NCI-H2171 treated with DMSO at 0.1 percent for 48 hours (cell line): ENCODE measurements around the gene NCR3LG1.

Experiments used
- DNase-seq: peaks from one replicate; lab custom pipeline; 2025; lab: John Stamatoyannopoulos, UW

The NCR3LG1 gene, protein sequence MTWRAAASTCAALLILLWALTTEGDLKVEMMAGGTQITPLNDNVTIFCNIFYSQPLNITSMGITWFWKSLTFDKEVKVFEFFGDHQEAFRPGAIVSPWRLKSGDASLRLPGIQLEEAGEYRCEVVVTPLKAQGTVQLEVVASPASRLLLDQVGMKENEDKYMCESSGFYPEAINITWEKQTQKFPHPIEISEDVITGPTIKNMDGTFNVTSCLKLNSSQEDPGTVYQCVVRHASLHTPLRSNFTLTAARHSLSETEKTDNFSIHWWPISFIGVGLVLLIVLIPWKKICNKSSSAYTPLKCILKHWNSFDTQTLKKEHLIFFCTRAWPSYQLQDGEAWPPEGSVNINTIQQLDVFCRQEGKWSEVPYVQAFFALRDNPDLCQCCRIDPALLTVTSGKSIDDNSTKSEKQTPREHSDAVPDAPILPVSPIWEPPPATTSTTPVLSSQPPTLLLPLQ

DNA sequence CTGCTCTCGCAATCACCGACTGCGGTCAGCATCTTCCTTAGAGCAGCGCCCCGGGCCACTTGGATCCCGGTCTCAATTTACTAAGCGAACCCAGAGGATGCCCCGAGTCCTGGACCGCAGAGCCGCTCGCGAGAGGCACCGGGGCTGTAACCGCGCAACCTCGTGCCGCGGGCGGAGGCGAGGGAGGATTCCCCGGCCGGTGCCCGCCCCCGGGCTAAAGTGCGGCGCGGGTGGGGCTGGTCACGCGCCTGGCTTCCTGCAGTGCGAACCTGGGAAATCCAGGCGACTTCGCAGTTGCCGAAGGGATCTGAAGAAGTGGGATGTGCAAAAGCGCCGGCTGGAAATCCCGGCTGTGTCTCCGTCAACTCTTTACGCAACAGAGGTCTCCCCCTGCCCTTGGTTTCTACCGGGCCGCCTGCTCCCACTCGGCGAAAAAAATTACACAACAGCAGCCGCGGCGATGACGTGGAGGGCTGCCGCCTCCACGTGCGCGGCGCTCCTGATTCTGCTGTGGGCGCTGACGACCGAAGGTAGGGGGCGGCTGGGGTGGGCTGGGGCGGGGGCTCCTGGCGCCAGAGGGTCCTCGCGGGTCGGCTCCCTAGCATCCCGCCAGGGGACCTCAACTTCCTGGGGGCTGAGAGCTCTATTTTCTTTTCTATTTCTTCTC, at the start of gene NCR3LG1:
Gene NCR3LG1 (plus strand): TSS at position 291 of the 667 bp plus-strand sequence. CDS start 170 bp downstream, at position 461.
- DNase-seq = peak; percentile 43

- no peak for DNase-seq
Observed at GRCh38 chr11:17313349-17314231, 38.0 kb upstream of the NCR3LG1 start.

DNA sequence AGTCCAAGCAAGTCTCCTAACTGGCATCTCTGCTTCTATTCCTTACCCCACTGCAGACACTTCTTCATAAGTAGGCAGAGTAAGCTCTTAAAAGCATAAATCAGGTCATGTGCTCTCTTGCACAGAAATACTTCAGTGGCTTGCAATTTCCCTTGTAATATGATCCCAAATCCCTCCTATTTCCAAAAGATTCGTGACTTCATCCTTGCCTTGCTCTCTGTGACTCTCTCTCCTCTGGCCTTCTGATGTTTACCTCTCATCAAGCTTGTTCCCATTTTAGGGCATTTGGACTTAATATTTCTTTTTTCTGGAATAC, 37.4 kb upstream of the NCR3LG1 start:
- peak; percentile 3 for DNase-seq

GRCh38 chr11:17314904-17315426, 36.6 kb upstream of the NCR3LG1 start:
- no peak for DNase-seq

DNA sequence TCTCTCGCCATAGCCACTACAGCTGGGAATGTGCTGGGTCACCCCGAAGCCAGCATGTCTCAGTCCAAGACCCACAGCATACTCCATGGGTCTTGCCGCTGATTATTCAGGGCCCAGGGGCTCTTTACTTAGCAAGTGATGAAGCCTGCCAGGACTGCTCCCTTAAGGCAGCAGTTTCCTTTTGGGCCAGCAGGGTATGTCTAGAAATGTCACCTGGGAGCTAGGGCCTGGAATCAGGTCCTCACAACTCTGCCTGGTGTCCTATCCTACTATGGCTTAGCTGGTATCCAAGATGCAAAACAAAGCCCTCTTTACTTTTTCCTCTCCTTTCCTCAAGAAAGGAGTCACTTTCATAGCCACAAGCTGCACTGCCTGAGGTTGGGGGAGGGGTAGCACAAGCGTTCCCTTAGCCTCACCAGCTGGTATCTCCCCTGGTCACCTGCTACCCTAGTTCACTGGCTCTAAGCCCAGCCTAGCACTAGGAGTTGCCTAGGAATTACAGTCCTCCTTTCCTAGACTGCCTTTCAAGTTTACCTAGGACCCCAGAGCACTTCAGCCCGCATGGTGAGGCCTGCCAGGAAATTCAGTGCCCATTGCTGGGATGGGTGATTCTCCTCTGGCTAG, 22.6 kb upstream of the NCR3LG1 start:
- DNase-seq = peak; percentile 49

- DNase-seq = no peak
Observed at GRCh38 chr11:17331669-17332068, 19.9 kb upstream of the NCR3LG1 start.

DNA sequence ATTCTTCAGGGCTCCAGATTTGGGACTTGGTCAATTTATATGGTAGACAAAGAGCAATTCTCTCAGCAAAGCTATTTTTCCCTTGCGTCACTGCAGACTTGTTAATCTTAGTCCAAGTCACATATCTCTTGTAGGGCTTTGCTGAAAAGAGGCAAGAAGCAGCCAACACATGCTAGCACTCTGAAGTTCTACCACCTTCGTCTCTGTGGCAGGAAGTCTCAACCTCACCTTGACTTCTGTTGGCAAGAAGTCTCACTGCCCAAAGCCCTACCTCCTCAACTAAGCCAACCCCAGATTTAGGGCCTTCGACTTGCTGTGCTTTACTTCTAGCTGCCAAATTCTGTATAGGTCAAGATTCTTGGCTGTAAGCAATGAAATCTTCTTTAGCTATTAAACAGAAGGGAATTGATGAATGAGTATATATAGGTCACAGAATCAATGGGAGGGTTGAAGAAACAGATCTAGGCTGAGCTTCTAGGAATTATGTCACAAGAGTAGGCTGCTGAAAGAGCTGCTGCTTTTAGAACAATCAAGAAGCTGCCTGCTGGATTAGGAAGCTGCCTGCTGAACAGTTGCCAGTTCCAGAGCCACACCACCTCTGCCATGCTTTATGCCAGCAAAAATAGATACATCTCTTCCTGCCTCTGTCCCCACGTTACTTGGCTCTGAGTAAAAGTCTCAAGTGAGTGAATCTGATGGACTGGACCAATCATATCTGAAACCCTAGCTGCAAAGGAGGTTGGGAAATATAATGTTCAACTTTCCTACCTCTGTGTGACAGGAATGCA, 17.6 kb upstream of the NCR3LG1 start:
- no peak for DNase-seq

GRCh38 chr11:17343257-17343656, 8.3 kb upstream of the NCR3LG1 start:
- no peak for DNase-seq

DNA sequence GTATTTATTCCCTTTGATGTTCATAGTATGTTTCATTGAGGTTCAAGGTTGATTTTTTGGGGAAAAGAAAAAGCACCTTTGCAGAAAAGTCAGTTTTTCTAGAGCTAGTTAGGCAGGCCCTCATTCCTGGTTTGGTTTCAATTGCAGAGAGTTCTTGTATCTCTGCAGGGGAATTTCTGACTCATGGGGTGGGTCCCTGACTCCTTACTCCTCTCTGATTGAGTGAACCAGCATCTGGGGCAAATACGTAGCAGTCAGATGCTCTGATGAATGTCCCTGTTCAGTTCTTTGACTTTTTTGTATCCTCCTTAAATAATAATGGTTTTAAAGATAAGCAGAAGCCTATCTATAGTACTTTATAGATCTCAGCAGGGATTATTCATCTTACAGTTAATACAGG, 7.7 kb upstream of the NCR3LG1 start:
- no peak for DNase-seq

DNA sequence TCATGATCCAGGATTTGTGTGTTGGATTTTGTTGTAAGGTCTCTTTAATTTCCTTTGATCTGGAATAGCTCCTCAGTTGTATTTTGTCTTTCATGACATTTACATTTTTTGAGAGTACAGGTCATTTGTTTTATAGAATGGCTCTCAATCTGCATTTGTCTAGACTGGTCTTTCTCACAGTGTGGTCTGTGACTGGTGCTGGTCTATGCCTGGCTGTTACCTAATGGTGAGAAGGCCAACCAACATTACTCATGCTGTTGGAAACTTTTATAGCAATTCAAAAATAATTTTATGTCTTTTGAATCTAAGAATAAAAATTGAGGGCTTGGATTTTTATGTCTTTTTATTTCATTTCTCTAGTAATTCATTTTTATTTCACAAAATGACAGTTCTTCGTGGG, 3.9 kb upstream of the NCR3LG1 start:
- DNase-seq = no peak

GRCh38 chr11:17350455-17351171, 987 bp upstream of the NCR3LG1 start:
- DNase-seq = no peak

DNA sequence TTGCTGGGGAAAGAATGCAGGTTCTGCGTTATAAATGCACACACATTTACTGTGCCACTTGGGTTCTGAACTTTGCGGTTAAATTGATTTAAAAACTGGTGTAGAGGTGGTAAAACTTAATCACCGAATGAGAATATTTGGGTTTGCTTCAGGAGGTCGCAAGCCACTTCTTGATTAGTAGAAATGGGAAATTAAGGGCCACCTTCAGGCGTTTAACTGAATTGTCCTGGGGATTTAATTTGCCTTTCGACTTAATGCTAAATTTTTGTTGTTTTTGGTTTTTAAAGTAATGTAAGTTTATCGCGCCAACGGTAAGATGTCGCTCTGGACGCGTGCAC, 459 bp upstream of the NCR3LG1 start:
- peak; percentile 4 for DNase-seq

- DNase-seq = peak; percentile 51
Observed at GRCh38 chr11:17352950-17353820, 1.6 kb downstream of the NCR3LG1 start.

DNA sequence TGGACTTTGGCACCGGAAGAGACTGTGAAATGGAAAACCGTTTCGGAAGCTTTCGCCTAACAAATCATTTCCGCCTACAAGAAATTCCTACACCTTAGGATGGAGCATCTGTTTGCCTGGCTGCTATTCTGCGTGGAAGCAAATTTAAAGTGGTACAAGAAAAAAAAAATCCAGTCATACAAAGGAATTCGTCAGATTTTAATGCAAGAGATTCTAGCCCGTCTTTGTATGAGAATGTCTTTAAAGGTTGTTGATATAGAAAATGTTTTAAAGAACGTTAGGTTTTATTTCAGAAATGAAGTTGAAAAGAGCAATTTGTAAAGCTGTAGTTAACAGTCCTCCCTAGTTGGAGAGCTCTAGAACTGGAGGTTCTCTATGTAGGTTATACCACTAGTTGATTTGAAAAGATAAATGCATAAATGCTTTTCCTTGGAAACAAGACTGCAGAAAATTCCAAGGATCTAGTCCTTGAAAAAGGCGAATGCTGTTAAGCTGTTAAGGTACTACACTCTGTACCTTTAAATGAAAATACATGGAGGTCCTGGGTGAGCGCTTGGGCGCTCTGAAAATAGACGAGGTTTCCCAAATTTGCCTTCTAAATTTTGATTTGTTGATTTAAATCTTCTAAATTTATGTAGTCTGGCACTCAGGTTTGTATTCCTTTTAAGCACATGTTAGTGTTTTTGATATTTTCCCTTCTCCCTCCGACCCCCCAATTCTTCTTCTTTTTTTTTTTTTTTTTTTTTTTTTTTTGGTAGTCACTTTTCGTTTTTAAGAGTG, 2.4 kb downstream of the NCR3LG1 start:
- no peak for DNase-seq

DNA sequence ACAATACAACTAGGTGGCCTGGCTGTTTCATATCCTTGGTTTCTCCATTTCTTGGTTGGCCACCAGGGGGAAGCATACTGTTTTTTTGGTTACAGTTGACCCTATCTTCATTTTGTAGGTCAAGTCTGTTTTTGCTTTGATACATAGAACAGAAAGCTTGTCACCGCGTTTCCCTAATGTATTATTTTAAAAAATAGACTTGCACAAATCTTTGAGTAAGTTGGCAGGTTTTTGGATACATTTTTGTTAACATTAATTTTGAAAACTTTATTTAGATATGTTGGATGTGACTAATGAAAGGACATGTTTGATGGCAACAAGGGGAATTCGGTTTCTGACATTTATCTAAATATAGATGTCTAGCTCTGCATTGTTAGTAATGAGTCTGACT, 3.0 kb downstream of the NCR3LG1 start:
- peak; percentile 60 for DNase-seq

DNA sequence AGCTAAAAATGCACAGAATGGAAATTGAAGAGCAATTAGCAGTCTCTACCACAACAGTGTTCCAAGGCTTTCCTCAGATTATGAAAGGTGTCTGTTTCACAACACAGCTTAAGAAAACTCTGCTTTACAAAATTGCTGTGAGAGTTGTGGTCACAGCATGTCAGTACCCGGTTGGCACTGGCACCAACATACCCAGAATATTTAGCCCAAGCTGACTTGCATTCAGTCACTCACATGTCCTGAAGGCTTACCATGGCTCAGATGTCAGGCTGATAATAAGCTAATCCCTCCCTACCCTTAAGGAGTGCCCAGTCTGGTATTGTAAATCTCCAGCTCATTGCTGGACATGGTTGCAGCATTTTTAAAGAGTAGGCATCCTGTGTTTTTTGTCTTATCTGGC, 14.9 kb downstream of the NCR3LG1 start:
- no peak for DNase-seq

- DNase-seq = no peak
Observed at GRCh38 chr11:17368551-17368950, 17.0 kb downstream of the NCR3LG1 start.

DNA sequence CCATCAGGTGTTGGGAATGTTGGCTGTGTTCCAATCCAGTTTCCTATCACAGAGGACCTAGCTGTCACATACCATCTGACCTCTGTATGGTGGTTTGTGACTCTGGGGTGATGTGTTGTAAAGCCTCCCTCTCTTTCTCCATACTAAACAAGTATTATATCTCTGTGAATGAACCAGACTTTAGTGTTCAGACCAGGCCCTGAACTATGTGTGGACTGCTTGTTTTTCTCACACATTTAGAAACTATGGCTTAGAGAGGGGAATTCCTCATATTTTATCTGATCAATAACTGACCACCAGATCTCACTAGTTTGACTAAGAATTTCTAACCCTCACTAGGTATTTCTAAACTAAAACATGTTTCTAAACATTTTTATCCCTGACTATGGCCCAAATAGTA, 17.5 kb downstream of the NCR3LG1 start:
- DNase-seq = no peak
